GM13976 (cell line): ENCODE results near the gene FHAD1.

Experiments
- DNase-seq: peaks from one replicate; pipeline ENCODE4 v3.0.0; 2012; ENCODE audit warnings: low spot score
- in situ Hi-C: fragments of 300-500 bp; cut with MboI; formaldehyde crosslinking; loops from one replicate; pipeline ENCODE4 v1.12.0; 2022; ENCODE audit warnings: low sequenced_read_pairs, mixed read lengths, inconsistent platforms; ENCODE audit not compliant: unreplicated experiment
- TF ChIP-seq, protein P1 (sequence below): IDR thresholded peaks from 2 replicates; pipeline ENCODE4 v1.5.1; 2012; ENCODE audit warnings: borderline replicate concordance, mild to moderate bottlenecking; ENCODE audit not compliant: insufficient read depth; ENCODE audit errors: extremely low read depth, missing control alignments, control extremely low read depth

Gene FHAD1

GRCh38 chr1:15233689-15234088, 13.3 kb upstream of the FHAD1 start:
- in situ Hi-C loops = no loop called here
- TF ChIP-seq, protein P1, sequence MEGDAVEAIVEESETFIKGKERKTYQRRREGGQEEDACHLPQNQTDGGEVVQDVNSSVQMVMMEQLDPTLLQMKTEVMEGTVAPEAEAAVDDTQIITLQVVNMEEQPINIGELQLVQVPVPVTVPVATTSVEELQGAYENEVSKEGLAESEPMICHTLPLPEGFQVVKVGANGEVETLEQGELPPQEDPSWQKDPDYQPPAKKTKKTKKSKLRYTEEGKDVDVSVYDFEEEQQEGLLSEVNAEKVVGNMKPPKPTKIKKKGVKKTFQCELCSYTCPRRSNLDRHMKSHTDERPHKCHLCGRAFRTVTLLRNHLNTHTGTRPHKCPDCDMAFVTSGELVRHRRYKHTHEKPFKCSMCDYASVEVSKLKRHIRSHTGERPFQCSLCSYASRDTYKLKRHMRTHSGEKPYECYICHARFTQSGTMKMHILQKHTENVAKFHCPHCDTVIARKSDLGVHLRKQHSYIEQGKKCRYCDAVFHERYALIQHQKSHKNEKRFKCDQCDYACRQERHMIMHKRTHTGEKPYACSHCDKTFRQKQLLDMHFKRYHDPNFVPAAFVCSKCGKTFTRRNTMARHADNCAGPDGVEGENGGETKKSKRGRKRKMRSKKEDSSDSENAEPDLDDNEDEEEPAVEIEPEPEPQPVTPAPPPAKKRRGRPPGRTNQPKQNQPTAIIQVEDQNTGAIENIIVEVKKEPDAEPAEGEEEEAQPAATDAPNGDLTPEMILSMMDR = no peak
- DNase-seq = no peak

DNA sequence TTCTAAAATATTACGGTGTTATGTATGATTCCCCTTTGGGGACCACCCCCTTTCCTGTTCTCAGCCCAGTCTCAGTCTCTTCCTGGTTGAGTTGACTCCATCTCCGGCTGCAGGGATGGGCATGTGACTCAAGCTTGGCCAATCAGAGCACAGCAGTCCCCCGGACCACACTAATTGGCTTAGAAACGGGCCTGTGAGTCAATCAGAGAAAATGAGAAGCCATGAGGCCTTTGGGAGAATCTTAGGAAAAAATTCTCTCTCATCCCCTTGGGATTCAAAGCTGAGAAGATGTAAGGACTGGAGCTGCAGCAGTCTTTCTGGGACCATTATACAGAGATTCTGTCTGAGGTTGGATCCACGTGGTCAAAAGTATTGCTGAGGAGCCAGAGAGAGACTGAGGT, 10.7 kb upstream of the FHAD1 start:
- no peak for DNase-seq
- TF ChIP-seq, protein P1 = no peak

DNA sequence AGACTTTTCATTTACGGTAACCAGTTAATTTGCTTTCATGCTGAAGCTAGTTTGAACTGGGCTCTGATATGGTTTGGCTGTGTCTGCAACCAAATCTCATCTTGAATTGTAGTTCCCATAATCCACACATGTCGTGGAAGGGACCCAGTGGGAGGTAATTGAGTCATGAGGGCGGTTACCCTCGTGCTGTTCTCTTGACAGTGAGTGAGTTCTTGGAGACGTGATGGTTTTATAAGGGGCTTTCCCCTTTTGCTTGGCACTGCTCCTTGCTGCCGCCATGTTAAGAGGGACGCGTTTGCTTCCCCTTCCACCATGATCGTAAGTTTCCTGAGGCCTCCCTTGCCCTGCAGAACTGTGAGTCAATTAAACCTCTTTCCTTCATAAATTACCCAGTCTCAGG, 10.3 kb upstream of the FHAD1 start:
- DNase-seq = no peak
- TF ChIP-seq, protein P1 = no peak
- in situ Hi-C loops = no loop called here

More for the DNA sequence above, 10.7 kb upstream of the FHAD1 start:
- in situ Hi-C loops = no loop called here

- in situ Hi-C loops = no loop called here
- TF ChIP-seq, protein P1 = no peak
- no peak for DNase-seq
Observed at GRCh38 chr1:15238789-15239188, 8.2 kb upstream of the FHAD1 start.

- in situ Hi-C loops = no loop called here
- TF ChIP-seq, protein P1 = no peak
- DNase-seq = no peak
Observed at GRCh38 chr1:15242766-15243165, 4.3 kb upstream of the FHAD1 start.

DNA sequence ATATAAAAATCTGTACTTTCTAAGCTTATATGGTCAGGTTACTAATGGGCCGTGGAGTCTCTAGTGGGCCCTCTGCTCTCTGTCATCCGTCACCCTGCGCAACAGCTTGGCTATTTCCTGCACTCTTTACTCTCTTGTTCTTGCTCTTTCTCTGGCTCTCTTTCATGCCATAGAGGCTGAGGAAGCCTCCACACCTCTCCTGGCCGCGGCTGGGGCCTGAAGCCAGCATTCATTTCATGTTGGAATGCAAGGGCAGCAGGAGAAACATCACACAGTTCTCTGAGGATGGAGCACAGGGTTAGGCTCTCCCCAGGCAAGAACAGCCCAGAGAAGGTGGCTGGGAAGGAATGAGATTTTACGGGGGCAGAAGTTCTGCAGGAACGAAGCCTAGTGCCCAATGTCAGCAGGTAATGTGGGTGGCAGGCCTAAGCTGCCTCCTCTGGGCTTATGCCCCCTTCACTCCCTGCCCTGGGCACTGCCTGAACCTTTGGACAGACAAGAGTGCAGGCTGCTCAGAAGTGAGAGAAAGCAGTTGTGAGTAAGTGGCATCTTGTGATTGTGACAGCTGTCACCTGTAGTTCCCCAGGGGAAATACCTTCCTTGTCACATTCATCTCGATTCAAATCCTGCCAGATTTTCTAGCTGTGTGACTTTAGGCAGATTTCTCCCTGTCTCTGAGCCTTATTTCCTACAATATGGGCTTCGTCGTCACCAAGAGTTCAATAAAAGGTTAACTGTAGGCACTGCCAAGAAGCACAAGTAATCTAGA, 3.6 kb upstream of the FHAD1 start:
- TF ChIP-seq, protein P1 = no peak
- in situ Hi-C loops = no loop called here
- no peak for DNase-seq

- TF ChIP-seq, protein P1 = no peak
- DNase-seq = no peak
- in situ Hi-C loops = no loop called here
Observed at GRCh38 chr1:15244813-15245212, 2.2 kb upstream of the FHAD1 start.
